HepG2 (cell line): ENCODE data around the gene VPS25. TPM values are rescaled to one million over a fixed set of nuclear protein-coding genes. Genes with fewer than 3 reads are reported as not detected.

Experiments used
- CBX2 ChIP-seq, 2 experiments: fragments of 200-600 bp in 1 of 2; sonication (generic); formaldehyde crosslinking in 1 of 2; IDR thresholded peaks; 2 replicates each; pipeline versions ENCODE4 v1.7.0 to v1.8.1; 2018 to 2022; ENCODE audit warnings: low read depth in 2 of 2, low read length in 1 of 2, mild to moderate bottlenecking in 1 of 2, missing genetic modification reagents in 1 of 2
- CEBPG ChIP-seq: IDR thresholded peaks from 2 replicates; pipeline ENCODE4 v1.6.1; 2016
- CHD2 ChIP-seq: IDR thresholded peaks from 2 replicates; pipeline ENCODE4 v1.6.1; 2011; ENCODE audit warnings: low read depth, low read length, improper control_type of control experiment
- HDAC6 ChIP-seq: fragments of 200-600 bp; sonication (generic); IDR thresholded peaks from 2 replicates; pipeline ENCODE4 v1.7.0; 2017; ENCODE audit warnings: mild to moderate bottlenecking, antibody characterized with exemption, low read length, low read depth
- IRX3 ChIP-seq: sonication (generic); formaldehyde crosslinking; IDR thresholded peaks from 2 replicates; pipeline ENCODE4 v1.8.1; 2023; ENCODE audit warnings: mild to moderate bottlenecking, low read depth, missing genetic modification reagents, borderline replicate concordance
- MXD4 ChIP-seq: IDR thresholded peaks from 2 replicates; pipeline ENCODE4 v1.6.1; 2016; ENCODE audit warnings: mild to moderate bottlenecking, missing biosample characterization, missing genetic modification reagents
- NFE2L1 ChIP-seq: sonication (generic); formaldehyde crosslinking; IDR thresholded peaks from 2 replicates; pipeline ENCODE4 v1.4.0; 2020; ENCODE audit warnings: missing genetic modification reagents, mild to moderate bottlenecking, borderline replicate concordance
- PAWR ChIP-seq: sonication (generic); formaldehyde crosslinking; IDR thresholded peaks from 2 replicates; pipeline ENCODE4 v1.4.0; 2020; ENCODE audit warnings: missing genetic modification reagents, mild to moderate bottlenecking, borderline replicate concordance
- SMAD9 ChIP-seq: sonication (generic); formaldehyde crosslinking; IDR thresholded peaks from 2 replicates; pipeline ENCODE4 v1.5.1; 2020; ENCODE audit warnings: mild to moderate bottlenecking, missing genetic modification reagents
- SNAPC4 ChIP-seq: sonication (generic); formaldehyde crosslinking; IDR thresholded peaks from 2 replicates; pipeline ENCODE4 v1.4.0; 2020; ENCODE audit warnings: mild to moderate bottlenecking, missing genetic modification reagents
- SNRNP70 ChIP-seq: fragments of 200-400 bp; formaldehyde crosslinking; IDR thresholded peaks from 2 replicates; pipeline ENCODE4 v1.6.1; 2017; ENCODE audit warnings: mild to moderate bottlenecking, low read depth, low read length, moderate library complexity
- ZBTB14 ChIP-seq: sonication (generic); formaldehyde crosslinking; IDR thresholded peaks from 2 replicates; pipeline ENCODE4 v1.4.0; 2020; ENCODE audit warnings: missing genetic modification reagents
- ZFP1 ChIP-seq: IDR thresholded peaks from 2 replicates; pipeline ENCODE4 v1.6.1; 2016
- ZFP37 ChIP-seq: sonication (generic); formaldehyde crosslinking; IDR thresholded peaks from 2 replicates; pipeline ENCODE4 v1.4.0; 2020; ENCODE audit warnings: missing genetic modification reagents, borderline replicate concordance
- ZFP90 ChIP-seq: sonication (generic); formaldehyde crosslinking; IDR thresholded peaks from 2 replicates; pipeline ENCODE4 v1.8.0; 2022; ENCODE audit warnings: missing genetic modification reagents, mild to moderate bottlenecking, inconsistent platforms, borderline replicate concordance
- ZNF362 ChIP-seq: sonication (generic); formaldehyde crosslinking; IDR thresholded peaks from 2 replicates; pipeline ENCODE4 v1.4.0; 2020; ENCODE audit warnings: missing genetic modification reagents, mild to moderate bottlenecking, borderline replicate concordance
- ZNF766 ChIP-seq: sonication (generic); formaldehyde crosslinking; IDR thresholded peaks from 2 replicates; pipeline ENCODE4 v1.5.0; 2020; ENCODE audit warnings: missing genetic modification reagents, borderline replicate concordance
- ZNF775 ChIP-seq: sonication (generic); formaldehyde crosslinking; IDR thresholded peaks from 2 replicates; pipeline ENCODE4 v1.4.0; 2020; ENCODE audit warnings: missing genetic modification reagents, mild to moderate bottlenecking, moderate library complexity, borderline replicate concordance
- polyA plus RNA-seq, 8 experiments: library from polyadenylated mRNA; depleted of rRNA in 3 of 8; stranded (reverse) in 7 of 8; unstranded in 1 of 8; fragments of >200 nt; fragmentation: Illumina TruSeq in 4 of 8; extraction: Trizol in 4 of 8; gene quantifications; 2 replicates each; pipeline versions ENCODE4 v1.2.1 to v1.2.3, GENCODE V29; 2011 to 2016; ENCODE audit warnings: low read depth in 4 of 8, missing spikeins in 1 of 8, mixed read lengths in 1 of 8; ENCODE audit not compliant: insufficient read depth in 1 of 8
- total RNA-seq, 5 experiments: library from RNA; depleted of rRNA; stranded (reverse); fragments of >200 nt; fragmentation: Illumina TruSeq; extraction: Trizol; gene quantifications; 2 replicates each; pipeline ENCODE4 v1.2.3, GENCODE V29; 2016; ENCODE audit warnings: low read depth in 1 of 5
- TF ChIP-seq, protein P1 (sequence below): sonication (generic); formaldehyde crosslinking; conservative IDR thresholded peaks from 2 replicates; pipeline ENCODE4 v1.8.0; 2022; ENCODE audit warnings: low read depth, missing genetic modification reagents

VPS25 gene
- total and polyA plus RNA-seq, 2 of the 13 experiments (the other 11 are each of a cell fraction or from before 2014, with no cell fraction given) = 161 to 249 TPM

- TF ChIP-seq SNRNP70 = no peak
- no peak for TF ChIP-seq SMAD9 (CRISPR knock-in tag)
- TF ChIP-seq ZNF766 = 0 out of 2 replicates have a peak, but pooled peaks have one; percentile 25
- no peak for TF ChIP-seq ZBTB14 (CRISPR knock-in tag)
- no peak for TF ChIP-seq CHD2
- no peak for TF ChIP-seq CEBPG (CRISPR knock-in tag)
- TF ChIP-seq, protein P1, sequence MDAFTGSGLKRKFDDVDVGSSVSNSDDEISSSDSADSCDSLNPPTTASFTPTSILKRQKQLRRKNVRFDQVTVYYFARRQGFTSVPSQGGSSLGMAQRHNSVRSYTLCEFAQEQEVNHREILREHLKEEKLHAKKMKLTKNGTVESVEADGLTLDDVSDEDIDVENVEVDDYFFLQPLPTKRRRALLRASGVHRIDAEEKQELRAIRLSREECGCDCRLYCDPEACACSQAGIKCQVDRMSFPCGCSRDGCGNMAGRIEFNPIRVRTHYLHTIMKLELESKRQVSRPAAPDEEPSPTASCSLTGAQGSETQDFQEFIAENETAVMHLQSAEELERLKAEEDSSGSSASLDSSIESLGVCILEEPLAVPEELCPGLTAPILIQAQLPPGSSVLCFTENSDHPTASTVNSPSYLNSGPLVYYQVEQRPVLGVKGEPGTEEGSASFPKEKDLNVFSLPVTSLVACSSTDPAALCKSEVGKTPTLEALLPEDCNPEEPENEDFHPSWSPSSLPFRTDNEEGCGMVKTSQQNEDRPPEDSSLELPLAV (CRISPR knock-in tag) = no peak
- TF ChIP-seq NFE2L1 (CRISPR knock-in tag) = no peak
- TF ChIP-seq CBX2 (IDR thresholded peaks at IDR 0.05; ENCODE audit: low read depth, low read length) = no peak
- no peak for TF ChIP-seq CBX2 (CRISPR knock-in tag; IDR thresholded peaks at IDR 0.05; ENCODE audit: low read depth)
- peak; percentile 44; the same call in 1 of the 2 replicates for TF ChIP-seq PAWR (CRISPR knock-in tag)
- TF ChIP-seq ZNF775 (CRISPR knock-in tag) = 0 out of 2 replicates have a peak, but pooled peaks have one; percentile 45
- TF ChIP-seq ZNF362 = 0 out of 2 replicates have a peak, but pooled peaks have one; percentile 19
- no peak for TF ChIP-seq HDAC6
- no peak for TF ChIP-seq ZFP90 (CRISPR knock-in tag)
- no peak for TF ChIP-seq ZFP1
- no peak; the same call in 1 of the 2 replicates for TF ChIP-seq MXD4 (CRISPR knock-in tag)
- no peak for TF ChIP-seq IRX3
- 0 out of 2 replicates have a peak, but pooled peaks have one; percentile 19 for TF ChIP-seq ZFP37 (CRISPR knock-in tag)
- no peak for TF ChIP-seq SNAPC4 (CRISPR knock-in tag)
Observed at GRCh38 chr17:42779304-42779935, 6.2 kb downstream of the VPS25 start (continued).
